Activated gamma-delta T cell (primary cell): ENCODE results near the gene TCF3.
"Not testable (repeated sequence)": the region's sequence is repeated elsewhere in the genome, so short reads cannot be mapped to it uniquely, and the experiment has no call there.

Source experiments
- DNase-seq: peaks from one replicate; lab custom pipeline; 2025; lab: John Stamatoyannopoulos, UW
- total RNA-seq, 2 donors: gene quantifications; one replicate each; lab custom pipeline; 2026; lab: John Stamatoyannopoulos, UW

The TCF3 gene
- total RNA-seq = 76.6 to 87.1 reads per million in 2 donors

- peak; percentile 93 for DNase-seq
Measured at GRCh38 chr19:1652471-1653299, at the start of gene TCF3. Gene TCF3 (minus strand): TSS chr19:1652615. CDS start chr19:1650248, 2,367 bp downstream.

GRCh38 chr19:1700733-1701663, 48.6 kb upstream of the TCF3 start:
- no peak for DNase-seq

DNA sequence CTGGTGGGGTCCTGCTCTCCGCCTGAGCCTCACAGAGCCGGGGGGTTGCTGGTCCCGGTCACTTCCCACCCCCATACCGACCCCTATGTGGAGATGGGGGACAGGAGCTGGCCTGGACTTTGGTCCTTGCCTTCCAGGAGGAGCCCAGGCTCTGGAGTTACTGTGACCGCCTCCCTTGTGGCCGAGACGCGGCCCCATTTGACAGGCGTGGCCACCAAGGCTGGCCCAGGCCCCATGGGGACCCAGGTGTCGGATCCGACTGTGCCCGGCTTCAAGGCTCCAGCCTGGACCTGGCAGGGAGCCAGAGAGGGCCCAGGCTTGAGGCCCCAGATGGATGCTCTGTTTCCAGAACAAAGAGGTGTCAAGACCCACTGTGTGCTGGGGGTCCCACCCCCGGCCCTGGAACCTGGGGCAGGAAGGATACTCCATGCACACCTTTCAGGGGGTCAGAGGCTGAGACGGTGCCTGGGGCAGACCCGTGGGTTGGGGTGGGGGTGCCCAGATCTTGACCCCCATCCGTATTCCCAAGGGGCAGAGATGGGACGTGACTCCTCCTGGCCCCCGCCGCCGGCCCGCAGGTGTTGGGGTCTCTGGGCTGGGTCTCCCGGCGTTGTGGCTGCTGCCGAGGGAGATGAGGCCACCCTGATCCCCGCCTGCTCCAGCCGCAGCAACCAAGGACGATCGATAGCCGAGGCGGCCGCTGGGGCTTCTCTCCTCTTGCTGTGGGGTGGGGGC, 47.8 kb upstream of the TCF3 start:
- DNase-seq = no peak

- no peak for DNase-seq
Measured at GRCh38 chr19:1699386-1699785, 47.0 kb upstream of the TCF3 start.

GRCh38 chr19:1698636-1699035, 46.2 kb upstream of the TCF3 start:
- no peak for DNase-seq

GRCh38 chr19:1695481-1695880, 43.1 kb upstream of the TCF3 start:
- not testable (repeated sequence) for DNase-seq

GRCh38 chr19:1691589-1692290, 39.3 kb upstream of the TCF3 start:
- no peak for DNase-seq

DNA sequence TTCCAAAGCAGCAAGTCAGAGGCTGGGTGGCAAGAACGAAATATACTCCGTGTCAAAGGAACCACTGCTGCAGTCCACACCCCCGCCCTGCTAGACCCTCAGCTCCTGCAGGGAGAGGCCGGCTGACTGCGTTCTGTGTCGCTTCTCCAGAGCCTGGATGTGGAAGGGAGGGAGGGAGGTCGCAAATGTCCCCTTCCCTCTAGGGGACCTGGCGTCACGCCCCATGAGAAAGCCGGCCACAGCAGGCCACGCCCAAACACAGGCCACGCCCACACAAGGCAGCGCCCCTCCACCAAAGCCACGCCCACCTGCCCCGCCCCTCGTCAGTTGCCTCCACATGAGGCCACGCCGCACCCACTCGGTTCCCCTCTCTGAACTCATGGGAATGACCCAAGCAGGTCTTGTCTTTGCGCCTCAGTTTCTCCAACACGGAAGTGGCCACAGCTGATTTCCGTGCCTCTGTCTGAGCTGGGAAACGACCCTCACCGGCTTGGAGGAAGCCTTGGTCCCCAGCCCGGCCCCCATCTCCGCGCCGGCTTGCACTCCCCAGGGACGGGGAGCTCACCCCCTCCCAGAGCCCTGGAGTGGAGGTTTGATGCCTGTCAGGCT, 38.4 kb upstream of the TCF3 start:
- no peak for DNase-seq

GRCh38 chr19:1685785-1686184, 33.4 kb upstream of the TCF3 start:
- not testable (repeated sequence) for DNase-seq

GRCh38 chr19:1685046-1685445, 32.6 kb upstream of the TCF3 start:
- no peak for DNase-seq

DNA sequence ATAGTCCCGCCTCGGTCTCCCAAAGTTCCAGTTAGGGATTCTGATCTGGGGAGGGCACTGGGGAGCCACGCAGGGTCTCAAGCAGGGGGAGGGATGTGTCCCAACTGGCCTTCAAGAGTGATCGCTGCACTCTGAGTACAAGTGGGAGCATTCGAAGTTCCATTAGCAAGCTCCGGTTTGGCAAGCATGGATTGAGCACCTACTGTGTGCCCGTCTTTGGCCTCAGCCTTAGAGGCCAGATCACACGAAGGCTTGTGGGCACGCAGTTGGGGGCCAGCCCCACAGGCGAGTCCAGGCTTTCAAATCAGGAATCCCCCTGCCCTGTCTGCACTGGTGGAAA, 32.1 kb upstream of the TCF3 start:
- DNase-seq = no peak

- no peak for DNase-seq
Measured at GRCh38 chr19:1683869-1684572, 31.6 kb upstream of the TCF3 start.

DNA sequence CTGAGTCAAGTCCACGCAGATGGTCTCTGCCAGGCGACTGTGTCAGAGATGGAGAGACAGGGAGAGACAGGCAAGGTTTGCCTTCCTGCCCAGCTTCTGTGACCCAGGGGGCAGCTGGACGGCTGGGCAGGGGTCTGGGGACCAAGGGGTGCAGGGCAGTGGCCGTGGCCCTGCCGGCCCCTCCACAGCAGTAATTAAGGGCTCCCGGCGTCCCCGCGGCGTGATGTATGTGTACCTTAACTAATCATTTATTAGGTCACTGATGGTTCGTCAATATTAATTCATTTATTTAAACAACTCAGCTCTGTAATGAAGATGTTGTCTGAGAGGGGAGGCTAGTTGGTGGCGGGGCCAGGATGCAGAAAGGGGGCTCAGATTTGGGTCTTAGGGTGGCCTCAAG, 28.6 kb upstream of the TCF3 start:
- no peak for DNase-seq

DNA sequence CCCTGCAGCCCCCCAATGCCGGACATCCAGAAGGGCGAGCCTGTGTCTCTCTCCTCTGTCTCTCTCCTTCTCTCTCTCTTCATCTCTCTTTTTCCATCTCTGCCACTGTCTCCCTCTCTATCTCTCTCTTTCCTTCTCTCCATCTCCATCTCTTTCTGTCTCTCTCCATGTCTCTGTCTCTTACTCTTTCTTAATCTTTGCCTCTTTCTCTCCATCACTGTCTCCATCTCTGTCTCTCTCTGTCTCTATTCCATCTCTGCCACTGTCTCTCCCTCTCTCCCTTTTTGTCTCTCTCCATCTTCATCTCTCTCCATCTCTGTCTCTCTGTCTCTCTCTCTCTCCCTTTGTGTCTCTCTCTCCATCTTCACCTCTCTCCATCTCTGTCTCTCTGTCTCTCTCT, 25.7 kb upstream of the TCF3 start:
- DNase-seq = no peak

GRCh38 chr19:1676351-1677266, 24.2 kb upstream of the TCF3 start:
- no peak for DNase-seq

DNA sequence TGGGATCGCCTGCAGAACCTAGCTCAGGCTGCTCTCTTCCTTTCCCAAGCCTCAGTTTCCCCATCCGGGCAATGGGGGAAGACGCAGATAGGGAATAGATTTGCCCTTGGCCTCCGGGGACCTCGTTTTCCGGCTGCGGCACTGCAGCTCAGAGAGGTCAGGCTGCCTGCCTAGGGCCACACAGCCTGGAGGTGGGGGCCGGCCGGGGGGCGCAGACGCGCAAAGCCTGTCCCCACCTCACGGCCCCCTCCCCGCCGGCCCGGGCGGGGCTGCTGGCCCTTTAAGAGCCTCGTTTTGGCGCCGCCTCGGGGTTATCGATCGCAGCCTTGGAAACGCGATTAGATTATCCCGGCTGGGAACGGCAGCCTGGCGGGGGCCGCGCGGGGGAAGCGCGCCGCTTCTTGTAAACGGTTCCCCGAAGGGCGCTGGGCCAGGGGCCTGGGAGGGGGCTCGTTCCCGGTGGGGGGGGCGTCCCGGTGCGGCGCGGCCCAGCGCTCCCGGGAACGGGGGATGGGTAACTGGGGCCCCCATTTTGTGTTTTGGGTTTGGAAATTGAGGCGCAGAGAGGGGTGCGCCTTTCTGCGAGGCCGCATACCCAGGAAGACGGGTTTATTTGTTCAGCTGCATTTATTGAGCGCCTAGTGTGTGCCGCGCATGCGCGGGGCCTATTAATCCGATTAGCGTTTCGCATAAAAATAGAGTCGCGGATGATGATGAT, 23.4 kb upstream of the TCF3 start:
- no peak for DNase-seq

GRCh38 chr19:1674293-1674679, 21.9 kb upstream of the TCF3 start:
- no peak for DNase-seq

DNA sequence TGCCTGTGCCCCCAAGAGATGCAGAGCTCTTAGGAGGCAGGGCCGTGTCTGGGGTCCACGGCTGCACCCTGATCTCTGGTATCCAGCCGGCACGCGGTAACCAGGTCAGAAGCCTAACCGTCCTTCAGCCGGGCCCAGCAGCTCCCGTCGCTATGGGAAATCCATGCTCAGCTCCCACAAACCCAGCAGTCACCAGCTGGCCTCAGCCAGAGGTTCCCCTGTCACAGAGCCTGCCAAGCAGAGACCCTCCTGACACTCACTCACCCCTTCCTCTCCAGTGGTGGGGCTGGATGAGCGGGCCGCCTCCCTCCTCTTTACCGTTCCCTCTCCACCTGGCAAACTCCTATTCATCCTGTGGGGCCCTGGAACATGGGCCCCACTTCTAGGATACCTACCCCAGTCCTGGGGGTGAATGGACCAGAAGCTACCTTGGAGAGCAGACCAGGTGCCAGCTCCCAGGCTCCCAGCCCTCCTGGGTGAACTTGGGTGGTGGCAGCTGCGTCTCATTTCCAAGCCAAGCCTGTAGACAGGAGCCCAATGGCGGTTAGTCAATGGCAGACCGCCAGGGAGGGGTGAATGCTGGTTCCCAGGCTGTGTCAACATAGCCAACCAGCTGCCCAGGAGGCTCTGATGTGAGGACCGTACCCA, 21.4 kb upstream of the TCF3 start:
- DNase-seq = no peak
